ENCODE results near the gene ZNF160.

DNA sequence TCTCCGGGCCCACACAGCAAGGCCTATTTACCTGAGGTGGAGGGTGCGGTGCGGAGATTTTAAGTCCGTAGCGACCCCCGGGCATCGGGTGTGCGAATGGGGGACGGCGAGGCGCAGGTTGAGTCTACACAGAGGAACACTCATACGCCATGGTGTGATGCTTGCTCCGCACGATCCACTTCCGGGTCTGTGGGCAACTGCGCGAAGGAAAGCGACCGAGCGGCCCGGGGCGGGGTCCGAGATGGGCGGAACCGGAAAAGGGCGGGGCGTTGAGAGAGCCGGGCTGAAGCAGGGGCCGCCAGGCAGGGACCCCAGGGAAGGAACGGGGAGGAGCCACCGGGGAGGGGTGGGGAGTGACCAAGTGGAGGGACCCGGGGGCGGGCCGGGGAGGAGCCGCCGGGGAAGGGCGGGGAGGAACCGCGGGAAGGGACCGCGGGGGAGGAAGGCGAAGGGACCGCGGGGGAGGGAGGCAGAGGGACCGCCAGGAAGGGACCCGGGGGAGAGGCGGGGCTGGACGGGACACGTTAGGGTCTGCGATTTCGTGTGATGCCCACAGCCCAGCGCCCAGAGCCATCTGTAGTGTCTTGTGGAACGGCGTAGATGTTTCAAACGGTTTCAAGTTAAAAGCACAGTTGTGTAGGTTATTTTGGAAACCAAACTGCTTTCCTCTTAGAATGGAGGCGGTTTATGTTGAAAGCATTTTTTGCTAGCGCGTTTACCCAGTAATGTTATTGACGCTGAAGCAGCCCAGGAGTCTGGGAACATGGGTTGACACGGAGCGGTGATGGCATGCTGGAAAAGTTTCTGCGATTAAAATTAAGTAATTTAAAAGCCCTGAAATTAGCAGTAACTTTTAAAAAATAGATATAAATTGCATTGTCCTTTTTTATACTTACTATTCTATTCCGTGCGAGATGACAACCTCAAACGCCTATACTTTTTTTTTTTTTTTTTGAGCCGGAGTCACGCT lies at the start of gene ZNF160:
- TF ChIP-seq EZH2 (optimal IDR thresholded peaks at IDR 0.05; ENCODE audit: low read depth, low read length), result no peak
- TF ChIP-seq, protein P1, sequence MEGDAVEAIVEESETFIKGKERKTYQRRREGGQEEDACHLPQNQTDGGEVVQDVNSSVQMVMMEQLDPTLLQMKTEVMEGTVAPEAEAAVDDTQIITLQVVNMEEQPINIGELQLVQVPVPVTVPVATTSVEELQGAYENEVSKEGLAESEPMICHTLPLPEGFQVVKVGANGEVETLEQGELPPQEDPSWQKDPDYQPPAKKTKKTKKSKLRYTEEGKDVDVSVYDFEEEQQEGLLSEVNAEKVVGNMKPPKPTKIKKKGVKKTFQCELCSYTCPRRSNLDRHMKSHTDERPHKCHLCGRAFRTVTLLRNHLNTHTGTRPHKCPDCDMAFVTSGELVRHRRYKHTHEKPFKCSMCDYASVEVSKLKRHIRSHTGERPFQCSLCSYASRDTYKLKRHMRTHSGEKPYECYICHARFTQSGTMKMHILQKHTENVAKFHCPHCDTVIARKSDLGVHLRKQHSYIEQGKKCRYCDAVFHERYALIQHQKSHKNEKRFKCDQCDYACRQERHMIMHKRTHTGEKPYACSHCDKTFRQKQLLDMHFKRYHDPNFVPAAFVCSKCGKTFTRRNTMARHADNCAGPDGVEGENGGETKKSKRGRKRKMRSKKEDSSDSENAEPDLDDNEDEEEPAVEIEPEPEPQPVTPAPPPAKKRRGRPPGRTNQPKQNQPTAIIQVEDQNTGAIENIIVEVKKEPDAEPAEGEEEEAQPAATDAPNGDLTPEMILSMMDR (IDR thresholded peaks at IDR 0.05; ENCODE audit: low read length), result no peak
